Measurements from ENCODE around the gene OR2B2. TPM values are rescaled to one million over a fixed set of nuclear protein-coding genes. Genes with fewer than 3 reads are reported as not detected.
"Not testable (repeated sequence)": the region's sequence is repeated elsewhere in the genome, so short reads cannot be mapped to it uniquely, and the experiment has no call there.

The OR2B2 gene
- total and polyA plus RNA-seq, 5 donors from 2014 or later, result not detected

DNA sequence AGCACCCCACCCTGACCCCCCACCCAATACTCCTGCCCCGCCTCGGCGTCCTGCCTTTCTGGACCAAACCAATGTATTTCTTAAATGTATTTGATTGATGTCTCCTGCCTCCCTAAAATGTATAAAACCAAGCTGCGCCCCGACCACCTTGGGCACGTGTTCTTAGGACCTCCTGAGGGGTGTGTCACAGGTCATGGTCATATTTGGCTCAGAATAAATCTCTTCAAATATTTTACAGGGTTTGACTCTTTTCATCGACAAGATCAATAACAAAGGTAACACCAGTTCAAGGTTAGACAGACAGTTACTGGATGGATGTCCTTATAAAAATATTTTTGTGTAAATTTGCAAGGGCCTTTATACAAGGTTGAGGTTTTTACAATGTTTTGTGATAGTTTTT is 12.0 kb downstream of the OR2B2 start:
- not testable (repeated sequence) for H3K36me3 Mint-ChIP-seq; H3K9me3 ChIP-seq (ENCODE audit: control insufficient read depth in 2 of 2, low read length in 2 of 2); H3K36me3 ChIP-seq (ENCODE audit: control insufficient read depth, insufficient read depth, low read length); H3K27ac Mint-ChIP-seq; H3K9me3 Mint-ChIP-seq; H3K27ac ChIP-seq (ENCODE audit: insufficient read depth, low read length, poor library complexity, severe bottlenecking); H3K4me1 ChIP-seq (ENCODE audit: control insufficient read depth, insufficient read depth, low read length, poor library complexity, severe bottlenecking); H3K4me3 ChIP-seq (ENCODE audit: low read depth, low read length); DNase-seq; H3K27me3 ChIP-seq (ENCODE audit: control insufficient read depth, insufficient read depth, low read length); ATAC-seq (ENCODE audit: low read depth in 2 of 2)
- Mint-ChIP-seq H3K4me3 (peak overlapping the region in 1 of 4 donors; percentile 39), H3K27me3 (peaks cover 22% of the 10 kb centered on the region), H3K4me1 (peaks cover 7 to 16% (median 10%) of the 10 kb centered on the region in 4 donors)

DNA sequence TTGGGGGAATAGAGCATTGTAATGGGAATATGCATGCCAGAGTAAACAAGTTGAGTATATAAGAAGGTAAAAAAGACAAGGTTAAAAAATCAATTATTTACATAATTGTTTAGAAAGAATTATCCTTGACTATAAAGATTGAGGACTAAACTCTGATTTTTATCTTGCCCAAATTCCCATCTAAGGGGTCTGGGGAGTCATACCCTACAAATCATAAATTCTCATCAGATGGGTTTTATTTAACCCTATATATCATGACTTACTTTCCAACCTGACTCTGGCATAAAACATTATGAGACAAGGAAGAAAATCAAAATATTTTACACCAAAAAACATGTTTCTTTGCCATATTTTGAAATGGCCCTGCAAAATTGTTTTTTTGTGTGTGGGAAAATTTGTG is 12.7 kb downstream of the OR2B2 start:
- Mint-ChIP-seq H3K27ac (no peak overlapping the region), H3K4me3 (peak overlapping the region in 2 of 4 donors; percentile 34 to 39), H3K36me3 (peaks cover 3% of the 10 kb centered on the region), H3K9me3 (peaks cover 0 to 10% (median 0%) of the 10 kb centered on the region in 7 donors), H3K4me1 (peaks cover 7 to 16% (median 10%) of the 10 kb centered on the region in 4 donors), H3K27me3 (peaks cover 16% of the 10 kb centered on the region)
- H3K27me3 ChIP-seq (ENCODE audit: control insufficient read depth, insufficient read depth, low read length), result no peaks in the 10 kb centered on the region
- no peaks in the 10 kb centered on the region for H3K9me3 ChIP-seq (ENCODE audit: control insufficient read depth in 2 of 2, low read length in 2 of 2)
- ATAC-seq (ENCODE audit: low read depth in 2 of 2) (no peak), DNase-seq (no peak)
- no peak overlapping the region for H3K27ac ChIP-seq (ENCODE audit: insufficient read depth, low read length, poor library complexity, severe bottlenecking)
- peaks cover 13% of the 10 kb centered on the region for H3K4me1 ChIP-seq (ENCODE audit: control insufficient read depth, insufficient read depth, low read length, poor library complexity, severe bottlenecking)
- H3K4me3 ChIP-seq (ENCODE audit: low read depth, low read length), result no peak overlapping the region
- no peaks in the 10 kb centered on the region for H3K36me3 ChIP-seq (ENCODE audit: control insufficient read depth, insufficient read depth, low read length)

- Mint-ChIP-seq H3K36me3 (peaks cover 2% of the 10 kb centered on the region), H3K27me3 (peaks cover 14% of the 10 kb centered on the region), H3K9me3 (peaks cover 0 to 8% (median 0%) of the 10 kb centered on the region in 7 donors), H3K4me3 (peak overlapping the region in 2 of 4 donors; percentile 18 to 39), H3K4me1 (peaks cover 6 to 17% (median 13%) of the 10 kb centered on the region in 4 donors), H3K27ac (no peak overlapping the region)
- Histone ChIP-seq H3K36me3 (ENCODE audit: control insufficient read depth, insufficient read depth, low read length) (no peaks in the 10 kb centered on the region), H3K27me3 (ENCODE audit: control insufficient read depth, insufficient read depth, low read length) (no peaks in the 10 kb centered on the region), H3K4me3 (ENCODE audit: low read depth, low read length) (no peak overlapping the region), H3K9me3 (ENCODE audit: control insufficient read depth in 2 of 2, low read length in 2 of 2) (no peaks in the 10 kb centered on the region), H3K4me1 (ENCODE audit: control insufficient read depth, insufficient read depth, low read length, poor library complexity, severe bottlenecking) (peaks cover 19% of the 10 kb centered on the region), H3K27ac (ENCODE audit: insufficient read depth, low read length, poor library complexity, severe bottlenecking) (no peak overlapping the region)
- DNase-seq (no peak), ATAC-seq (ENCODE audit: low read depth in 2 of 2) (no peak)
These were observed 14.5 kb downstream of the OR2B2 start for GRCh38 chr6:27897580-27898206.

- H3K9me3 Mint-ChIP-seq, result peaks cover 0 to 3% (median 0%) of the 10 kb centered on the region in 7 donors
- peaks cover 2 to 19% (median 13%) of the 10 kb centered on the region in 4 donors for H3K4me1 Mint-ChIP-seq
- DNase-seq (no peak), ATAC-seq (ENCODE audit: low read depth in 2 of 2) (no peak)
- Histone ChIP-seq H3K4me3 (ENCODE audit: low read depth, low read length) (no peak overlapping the region), H3K4me1 (ENCODE audit: control insufficient read depth, insufficient read depth, low read length, poor library complexity, severe bottlenecking) (peaks cover 25% of the 10 kb centered on the region), H3K27me3 (ENCODE audit: control insufficient read depth, insufficient read depth, low read length) (no peaks in the 10 kb centered on the region), H3K9me3 (ENCODE audit: control insufficient read depth in 2 of 2, low read length in 2 of 2) (no peaks in the 10 kb centered on the region), H3K36me3 (ENCODE audit: control insufficient read depth, insufficient read depth, low read length) (no peaks in the 10 kb centered on the region), H3K27ac (ENCODE audit: insufficient read depth, low read length, poor library complexity, severe bottlenecking) (no peak overlapping the region)
- peak overlapping the region in 1 of 3 donors; percentile 38 for H3K27ac Mint-ChIP-seq
- H3K36me3 Mint-ChIP-seq, result no peaks in the 10 kb centered on the region
- peaks cover 8% of the 10 kb centered on the region for H3K27me3 Mint-ChIP-seq
- H3K4me3 Mint-ChIP-seq, result peak overlapping the region in 3 of 4 donors; percentile 7 to 69 (median 61)
These were observed 15.8 kb downstream of the OR2B2 start for GRCh38 chr6:27896398-27896796.

GRCh38 chr6:27894839-27895762 is 17.1 kb downstream of the OR2B2 start:
- Histone ChIP-seq H3K9me3 (ENCODE audit: control insufficient read depth in 2 of 2, low read length in 2 of 2) (no peaks in the 10 kb centered on the region), H3K4me3 (ENCODE audit: low read depth, low read length) (peak overlapping the region; percentile 99), H3K27me3 (ENCODE audit: control insufficient read depth, insufficient read depth, low read length) (no peaks in the 10 kb centered on the region), H3K36me3 (ENCODE audit: control insufficient read depth, insufficient read depth, low read length) (no peaks in the 10 kb centered on the region), H3K27ac (ENCODE audit: insufficient read depth, low read length, poor library complexity, severe bottlenecking) (peak overlapping the region; percentile 90), H3K4me1 (ENCODE audit: control insufficient read depth, insufficient read depth, low read length, poor library complexity, severe bottlenecking) (peaks cover 34% of the 10 kb centered on the region)
- DNase-seq (peak; percentile 58 to 91 (median 80)), ATAC-seq (ENCODE audit: low read depth in 2 of 2) (peak; percentile 23 to 30)
- Mint-ChIP-seq H3K4me3 (no peak overlapping the region), H3K36me3 (no peaks in the 10 kb centered on the region), H3K27me3 (peaks cover 13% of the 10 kb centered on the region), H3K9me3 (peaks cover 0 to 4% (median 0%) of the 10 kb centered on the region in 7 donors), H3K4me1 (peaks cover 4 to 31% (median 17%) of the 10 kb centered on the region in 4 donors), H3K27ac (no peak overlapping the region)

DNA sequence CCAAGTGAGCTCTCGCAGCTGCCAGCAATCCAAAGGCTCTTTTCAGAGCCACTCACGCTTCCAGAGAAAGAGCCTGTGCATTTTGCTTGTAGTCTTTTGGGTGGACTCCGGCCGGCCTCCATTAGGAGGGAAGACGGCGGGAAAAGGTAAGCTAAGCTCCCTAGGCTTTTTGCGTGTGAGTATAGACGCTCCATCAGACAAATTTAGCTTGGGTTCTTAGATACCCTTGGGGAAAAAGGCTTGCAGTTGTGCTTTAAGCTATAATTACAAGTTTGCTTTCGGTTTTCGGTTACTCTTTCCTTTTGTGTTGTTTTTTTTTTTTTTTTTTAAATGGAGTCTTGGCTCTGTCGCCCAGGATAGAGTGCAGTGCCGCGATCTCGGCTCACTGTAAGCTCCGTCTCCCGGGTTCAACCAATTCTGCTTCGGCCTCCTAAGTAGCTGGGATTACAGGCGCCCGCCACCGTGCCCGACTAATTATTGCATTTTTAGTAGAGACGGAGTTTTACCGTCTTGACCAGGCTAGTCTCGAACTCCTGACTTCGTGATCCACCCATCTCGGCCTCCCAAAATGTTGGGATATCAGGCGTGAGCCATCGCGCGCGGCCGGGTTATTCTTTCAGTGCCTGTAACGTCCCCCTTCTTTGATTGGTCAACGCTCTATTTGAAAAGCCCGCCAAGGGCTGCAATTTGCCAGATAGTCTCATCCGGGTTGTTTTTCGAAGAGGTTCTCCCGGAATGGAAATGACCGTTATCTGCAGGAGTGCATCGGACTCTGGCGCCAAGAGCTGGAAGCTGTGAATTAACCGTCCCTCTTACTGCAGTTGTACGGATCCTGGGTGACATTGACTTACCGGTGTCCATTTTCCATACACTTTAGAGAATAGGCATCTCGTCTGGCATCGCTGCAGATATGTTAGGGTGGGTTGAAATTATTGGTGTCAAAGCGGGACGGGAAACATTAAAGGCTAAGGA is 18.1 kb downstream of the OR2B2 start:
- DNase-seq (peak; percentile 74 to 92 (median 82)), ATAC-seq (ENCODE audit: low read depth in 2 of 2) (peak in 1 of 2 donors; percentile 9)
- peaks cover 4 to 40% (median 19%) of the 10 kb centered on the region in 4 donors for H3K4me1 Mint-ChIP-seq
- H3K27ac ChIP-seq (ENCODE audit: insufficient read depth, low read length, poor library complexity, severe bottlenecking), result peak overlapping the region; percentile 90
- peaks cover 0 to 4% (median 0%) of the 10 kb centered on the region in 7 donors for H3K9me3 Mint-ChIP-seq
- no peaks in the 10 kb centered on the region for H3K36me3 ChIP-seq (ENCODE audit: control insufficient read depth, insufficient read depth, low read length)
- no peaks in the 10 kb centered on the region for H3K36me3 Mint-ChIP-seq
- H3K27ac Mint-ChIP-seq, result peak overlapping the region in 1 of 3 donors; percentile 98
- no peak overlapping the region for H3K4me3 Mint-ChIP-seq
- peak overlapping the region; percentile 99 for H3K4me3 ChIP-seq (ENCODE audit: low read depth, low read length)
- H3K4me1 ChIP-seq (ENCODE audit: control insufficient read depth, insufficient read depth, low read length, poor library complexity, severe bottlenecking), result peaks cover 37% of the 10 kb centered on the region
- H3K27me3 ChIP-seq (ENCODE audit: control insufficient read depth, insufficient read depth, low read length), result no peaks in the 10 kb centered on the region
- peaks cover 13% of the 10 kb centered on the region for H3K27me3 Mint-ChIP-seq
- no peaks in the 10 kb centered on the region for H3K9me3 ChIP-seq (ENCODE audit: control insufficient read depth in 2 of 2, low read length in 2 of 2)

All from CD4-positive, CD25-positive, alpha-beta regulatory T cell (primary cell).